ENCODE measurements around the gene SMAD7.

Gene SMAD7

DNA sequence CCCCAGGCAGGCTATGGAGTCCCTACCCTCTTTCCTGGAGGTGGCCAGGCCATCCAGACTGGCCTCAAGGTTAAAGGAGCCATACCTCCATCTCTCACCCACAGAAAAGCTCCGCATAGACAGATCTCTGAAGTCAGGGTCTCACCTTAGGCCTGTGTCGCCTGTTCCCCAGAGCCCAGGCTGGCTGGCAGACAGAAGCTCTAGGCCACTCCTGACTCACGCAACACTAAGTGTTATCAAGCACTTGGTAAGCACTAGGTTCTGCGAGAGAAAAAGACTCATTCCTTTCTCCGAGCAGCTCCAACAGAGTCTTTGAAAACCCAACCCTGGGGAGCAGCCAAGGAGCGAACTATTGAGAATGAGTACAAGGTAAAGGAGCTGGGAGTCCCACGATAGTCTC, 6.1 kb downstream of the SMAD7 start:
- no peak for DNase-seq (ENCODE audit: low read depth)

DNA sequence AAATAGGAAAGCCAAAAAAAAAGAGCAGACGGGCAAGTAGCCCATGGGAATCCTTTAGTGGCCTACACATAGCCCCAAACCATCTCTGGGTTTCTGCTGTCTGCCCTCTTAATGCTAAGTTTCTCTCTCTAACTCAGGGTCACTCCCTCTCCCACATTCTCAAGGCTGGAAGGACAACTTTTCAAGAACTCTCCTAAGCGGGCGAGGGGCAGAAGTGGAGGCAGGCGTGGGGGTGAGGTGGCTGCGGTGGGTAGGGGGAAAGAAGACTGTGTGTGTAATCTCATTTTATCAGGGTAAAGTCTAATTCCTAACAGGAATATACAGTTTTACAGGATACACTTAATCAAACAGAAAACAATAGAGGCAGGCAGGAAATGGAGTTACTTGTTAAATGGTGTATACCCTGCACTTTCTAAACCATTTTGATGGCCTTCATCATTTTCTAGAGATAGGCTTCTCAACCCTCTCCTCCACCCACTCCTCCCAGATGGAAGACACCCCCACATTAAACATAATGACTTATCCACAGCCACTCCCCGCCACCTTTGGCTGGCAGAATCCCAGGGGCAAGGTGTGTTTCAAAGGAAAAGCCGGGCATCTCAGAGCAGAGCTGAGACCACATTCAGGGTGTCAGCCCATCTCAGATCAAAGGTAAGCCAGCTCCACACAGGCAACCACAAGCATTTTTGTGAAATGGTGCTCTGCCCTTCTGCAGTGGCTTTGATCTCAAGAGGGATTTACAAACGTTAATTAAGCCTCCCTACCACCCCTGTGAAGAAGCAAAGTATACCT, 6.8 kb downstream of the SMAD7 start:
- no peak for DNase-seq (ENCODE audit: low read depth)

DNA sequence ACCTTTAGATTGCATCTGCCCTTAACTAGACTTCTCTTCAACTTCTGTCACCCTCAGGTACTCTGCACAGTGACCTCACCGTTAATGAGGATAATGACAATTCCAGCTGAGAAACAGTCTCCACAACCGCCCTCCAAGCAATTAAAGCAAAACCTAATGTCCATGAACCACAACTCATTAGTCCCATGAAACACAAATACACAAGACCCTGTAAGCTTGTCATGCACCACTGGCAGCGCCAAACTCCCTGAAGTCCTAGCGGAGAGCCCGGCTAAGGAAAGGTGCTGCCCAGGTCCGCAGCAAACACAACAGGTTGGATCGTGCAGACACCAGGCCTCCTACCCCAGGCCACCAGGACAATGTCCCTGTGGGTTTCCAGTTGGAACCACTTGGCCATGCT, 7.4 kb downstream of the SMAD7 start:
- DNase-seq (ENCODE audit: low read depth) = no peak

DNA sequence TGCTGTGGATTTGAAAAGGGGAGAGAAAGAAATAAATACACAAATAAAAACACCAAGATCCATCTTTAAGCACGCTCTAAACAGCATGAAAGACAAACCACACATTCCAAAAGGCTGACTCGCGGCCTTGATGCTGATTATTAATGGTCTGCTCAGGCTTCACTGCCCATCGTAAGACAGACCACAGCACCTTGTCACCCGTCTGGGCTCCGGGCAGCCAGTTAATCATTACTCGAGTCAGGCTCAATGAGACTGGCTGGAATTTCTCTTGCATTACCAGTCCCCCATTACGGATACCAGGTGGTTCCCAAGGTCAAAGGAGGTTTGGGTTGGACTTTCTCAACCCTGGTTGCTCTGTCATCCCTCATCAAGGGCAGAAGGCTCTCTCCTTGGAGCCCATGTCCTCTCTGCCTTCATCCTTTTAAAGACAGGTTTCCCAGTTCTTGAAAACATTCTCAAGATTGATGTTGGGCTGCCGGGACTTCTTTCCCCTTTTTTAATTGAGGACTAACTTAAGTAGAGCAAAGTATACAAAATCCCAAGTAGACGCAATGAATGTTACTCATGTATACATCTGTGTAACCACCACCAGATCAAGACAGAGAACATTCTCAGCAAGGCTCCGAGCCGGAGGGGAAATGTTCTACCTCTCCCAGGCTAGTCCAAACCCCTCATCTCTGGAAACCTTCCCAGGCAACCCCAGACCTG, 8.1 kb downstream of the SMAD7 start:
- DNase-seq (ENCODE audit: low read depth) = peak; percentile 94

DNA sequence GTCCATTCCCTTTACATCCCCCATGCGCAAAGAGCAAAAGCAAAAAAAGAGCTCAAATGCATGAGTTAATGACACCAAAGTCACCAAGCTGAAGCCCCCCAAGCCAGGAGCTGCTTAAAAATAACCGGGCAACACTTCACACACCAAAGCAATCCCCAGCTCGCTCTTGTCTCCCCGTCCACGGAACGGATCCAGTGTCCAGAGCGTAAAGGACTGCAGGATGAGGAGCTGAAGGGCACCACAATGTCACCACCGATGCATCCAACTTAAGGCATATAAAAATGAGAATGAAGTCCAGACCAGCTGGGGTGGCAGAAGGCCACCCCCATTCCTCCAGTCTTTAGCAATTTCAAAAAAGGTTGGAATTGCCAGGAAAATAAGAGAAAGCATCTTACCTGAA, 8.7 kb downstream of the SMAD7 start:
- DNase-seq (ENCODE audit: low read depth) = no peak

DNA sequence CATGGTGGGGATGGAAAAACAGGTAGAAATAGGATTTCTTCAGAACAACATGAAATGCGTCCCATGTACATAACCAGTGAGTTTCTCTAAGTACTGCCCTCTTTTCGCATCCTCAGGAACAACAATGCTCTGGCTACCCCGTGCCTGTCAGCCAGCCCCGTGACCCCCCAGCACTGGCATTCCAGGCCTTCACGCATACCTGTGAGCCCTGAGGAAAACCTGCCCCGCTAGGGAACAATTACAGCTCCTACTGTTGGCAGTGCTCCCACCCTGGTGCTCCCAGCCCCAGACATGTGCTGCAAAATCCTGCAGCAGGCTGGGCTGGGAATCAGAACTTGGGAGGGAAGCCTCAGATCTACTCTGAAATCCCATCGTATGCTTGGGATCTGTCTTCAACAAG, 9.1 kb downstream of the SMAD7 start:
- no peak for DNase-seq (ENCODE audit: low read depth)

DNA sequence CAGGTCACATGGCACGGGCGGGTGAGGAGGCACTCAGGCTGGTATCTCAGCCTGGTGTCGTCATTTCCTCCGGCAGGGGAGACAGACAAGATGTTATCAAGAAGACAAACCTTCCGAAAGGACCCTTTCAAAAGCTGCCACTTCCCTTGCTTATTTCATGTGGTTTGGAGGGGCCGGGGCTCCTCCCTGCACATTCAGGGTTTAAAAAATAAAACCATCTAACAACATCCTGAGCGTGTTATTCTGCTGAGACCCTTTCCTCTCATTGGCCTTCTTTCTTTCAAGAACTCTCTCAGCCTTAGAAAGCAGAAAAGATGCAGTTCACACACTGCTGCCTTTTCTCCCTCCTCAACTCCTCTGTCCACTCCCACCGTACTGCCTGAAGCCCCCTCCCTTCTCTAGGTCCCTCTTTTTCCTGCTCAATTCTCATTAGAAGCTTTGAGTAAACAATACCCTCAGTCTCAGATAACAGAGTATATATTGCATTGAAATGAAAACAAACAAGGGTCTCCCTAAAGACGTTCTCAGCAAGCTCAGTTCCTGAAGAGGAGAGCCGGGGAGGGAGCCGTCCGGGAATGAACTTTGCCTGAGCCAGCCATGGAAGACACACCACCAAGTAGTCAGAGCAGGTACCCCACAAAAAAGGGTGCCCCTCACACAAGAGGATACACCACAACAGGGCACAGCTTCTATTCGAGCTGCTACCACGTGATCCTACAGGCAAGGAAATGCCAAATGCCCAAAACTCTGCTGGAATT, 9.7 kb downstream of the SMAD7 start:
- no peak for DNase-seq (ENCODE audit: low read depth)

DNA sequence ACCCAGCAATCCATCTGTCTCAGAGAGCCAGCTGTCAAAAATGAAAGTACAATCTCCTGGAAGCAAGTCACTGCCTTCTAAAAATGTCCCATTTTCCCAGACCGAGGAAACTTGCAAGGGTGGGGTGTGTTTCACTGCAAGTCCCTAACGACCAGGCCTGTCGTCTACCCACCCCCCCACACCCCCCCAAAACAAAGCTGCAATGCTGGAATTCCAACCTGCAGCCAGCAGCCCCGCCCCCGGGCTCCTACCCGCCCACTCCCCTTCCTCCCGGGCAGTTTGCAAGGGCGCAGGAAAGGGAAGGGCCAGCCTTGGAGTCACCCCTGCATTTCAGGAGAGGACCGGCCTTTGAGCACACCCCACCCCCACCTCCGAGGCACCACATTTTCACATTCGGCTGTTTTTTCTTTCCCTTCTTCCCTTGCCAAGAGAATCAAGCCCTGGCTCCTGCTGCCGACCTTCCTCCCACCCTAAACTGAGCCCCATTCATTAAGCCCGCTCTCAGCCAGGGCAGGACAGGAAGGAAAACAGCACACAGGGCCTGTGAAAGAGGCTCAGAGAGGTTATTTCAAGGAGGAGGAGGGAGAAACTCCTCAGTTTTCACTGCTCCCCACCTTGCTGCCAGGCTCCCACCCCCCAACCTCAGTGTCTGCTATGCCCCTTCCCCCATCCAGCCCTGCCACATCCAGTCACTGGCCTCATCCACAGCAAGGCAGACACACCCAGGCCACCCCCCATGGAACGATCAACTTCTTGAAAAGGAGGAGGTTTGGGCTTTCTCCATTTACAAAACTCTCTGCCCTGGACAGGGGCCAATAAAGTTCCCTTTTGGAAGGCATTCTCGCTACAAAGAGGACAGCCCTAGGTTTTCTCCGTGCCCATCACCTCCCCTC, 11.3 kb downstream of the SMAD7 start:
- no peak for DNase-seq (ENCODE audit: low read depth)

DNA sequence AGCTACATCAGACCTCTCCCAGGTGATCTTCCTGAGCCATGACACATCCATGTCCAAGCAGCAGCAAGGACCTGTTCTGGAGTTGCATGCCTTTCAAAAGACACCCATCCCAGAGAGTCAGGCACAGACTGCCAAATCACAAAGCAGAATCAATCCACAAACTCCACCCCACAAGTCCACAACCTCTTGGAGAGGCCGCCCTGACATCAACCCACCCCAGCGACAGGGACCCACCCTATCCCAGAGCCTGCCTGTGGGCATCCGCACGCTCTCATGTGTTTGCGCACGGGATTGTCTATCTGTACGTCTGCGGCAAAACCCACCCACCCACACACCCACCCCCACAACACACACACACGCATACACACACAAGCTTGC, 11.9 kb downstream of the SMAD7 start:
- no peak for DNase-seq (ENCODE audit: low read depth)

DNA sequence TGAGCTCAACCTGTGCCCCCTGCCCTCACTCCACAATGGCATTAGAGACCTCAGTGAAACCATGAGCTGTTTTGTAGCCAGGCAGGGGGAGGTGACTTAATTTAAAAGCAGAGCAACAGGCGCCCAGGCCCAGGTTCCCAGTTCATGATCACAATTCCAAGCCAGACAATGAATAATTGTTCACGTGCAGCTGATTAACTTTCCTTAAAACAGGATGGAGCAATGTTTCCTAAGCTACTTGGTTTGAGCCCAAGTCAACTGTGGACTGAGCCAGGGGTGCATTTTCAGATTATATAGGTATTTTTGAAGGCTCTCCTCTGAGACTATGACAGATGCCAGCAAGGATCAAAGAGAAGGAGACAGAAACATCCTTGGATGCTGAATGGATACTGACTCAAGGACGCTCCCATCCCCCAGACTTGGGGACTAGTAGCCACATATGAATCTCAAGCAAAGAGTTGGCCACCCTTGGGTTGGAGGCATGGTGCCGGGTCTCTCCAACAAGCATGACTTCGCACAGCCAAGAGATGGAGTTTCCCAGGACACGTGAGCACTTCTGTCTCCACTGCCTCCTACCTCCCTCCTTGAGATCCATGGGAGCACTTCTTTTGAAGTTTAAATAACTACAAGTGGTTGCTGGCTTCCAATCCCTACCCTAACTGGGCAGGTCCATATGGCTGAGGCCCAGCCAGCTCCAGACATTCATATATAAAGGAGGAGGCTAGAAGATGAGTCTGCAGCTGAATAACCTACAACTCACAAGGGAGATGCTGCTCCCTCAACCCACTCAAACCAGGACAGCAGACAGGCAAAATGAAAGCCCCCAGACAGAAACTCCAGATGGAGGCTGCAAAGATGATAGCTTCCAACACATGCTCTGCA, 12.7 kb downstream of the SMAD7 start:
- DNase-seq (ENCODE audit: low read depth) = no peak

DNA sequence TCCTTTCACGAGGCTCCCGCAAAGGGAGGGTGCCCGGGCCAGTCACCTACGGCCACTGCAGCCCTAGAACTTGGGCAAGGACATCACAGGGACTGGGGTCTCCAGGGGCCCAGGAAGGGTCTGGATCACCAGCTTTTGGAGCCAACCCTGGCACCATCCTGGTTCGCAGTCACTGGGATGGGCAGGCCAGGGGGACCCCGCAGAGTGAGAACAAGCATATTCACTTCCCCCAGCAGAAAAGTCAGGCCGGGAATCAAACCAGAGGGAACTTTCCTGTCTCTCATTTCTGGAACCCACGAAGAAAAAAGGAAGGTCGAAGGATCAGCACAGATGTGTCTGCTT, 15.4 kb downstream of the SMAD7 start:
- DNase-seq (ENCODE audit: low read depth) = no peak

DNA sequence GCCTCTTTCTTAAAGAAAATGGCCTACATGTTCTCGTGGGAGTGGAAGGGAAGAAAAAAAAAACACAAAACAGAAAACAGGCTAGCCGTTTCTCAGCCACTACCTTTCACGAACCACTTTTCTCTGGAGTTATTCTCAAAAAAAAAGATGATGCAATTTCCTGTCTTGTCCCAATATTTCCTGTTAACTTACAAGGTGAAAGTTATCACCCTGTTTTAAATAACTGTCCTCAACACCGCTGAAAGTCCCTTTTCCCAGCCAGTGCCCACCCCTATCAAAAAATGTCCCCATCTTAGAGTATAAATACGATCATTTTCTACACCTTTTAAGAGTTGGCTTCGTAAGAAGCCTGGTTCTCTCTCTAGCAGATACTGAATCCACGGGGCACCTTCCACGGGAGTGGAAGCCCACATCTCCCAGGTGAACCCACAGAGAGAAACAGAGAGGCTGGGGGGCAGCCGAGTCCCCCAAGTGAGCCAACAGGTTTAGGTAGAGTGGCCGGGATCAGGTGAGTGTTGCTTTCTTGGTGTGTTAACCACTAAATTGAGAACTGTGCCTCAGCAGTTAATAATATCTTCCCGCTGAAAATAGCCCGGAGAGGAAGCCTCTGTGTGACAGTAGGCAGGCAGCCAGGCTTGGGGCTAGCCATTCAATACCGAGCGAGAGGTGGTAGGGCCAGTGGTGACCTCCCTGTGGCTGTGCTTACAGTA, 15.9 kb downstream of the SMAD7 start:
- no peak for DNase-seq (ENCODE audit: low read depth)

DNA sequence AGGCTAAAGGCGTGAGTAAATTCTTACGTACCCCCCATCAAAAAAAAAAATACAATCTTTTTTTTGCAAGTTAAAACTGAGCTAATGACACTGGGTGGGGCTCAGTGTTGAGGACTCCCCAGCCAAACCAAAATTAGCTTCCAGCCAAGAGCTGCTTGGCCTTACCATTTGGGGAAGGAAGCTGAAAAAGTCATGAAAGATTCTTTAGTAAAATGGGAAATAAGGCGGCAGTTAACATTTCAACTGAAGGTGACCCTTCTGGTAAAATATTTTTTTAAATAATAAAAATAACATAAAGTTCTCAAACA, 16.4 kb downstream of the SMAD7 start:
- no peak for DNase-seq (ENCODE audit: low read depth)

DNA sequence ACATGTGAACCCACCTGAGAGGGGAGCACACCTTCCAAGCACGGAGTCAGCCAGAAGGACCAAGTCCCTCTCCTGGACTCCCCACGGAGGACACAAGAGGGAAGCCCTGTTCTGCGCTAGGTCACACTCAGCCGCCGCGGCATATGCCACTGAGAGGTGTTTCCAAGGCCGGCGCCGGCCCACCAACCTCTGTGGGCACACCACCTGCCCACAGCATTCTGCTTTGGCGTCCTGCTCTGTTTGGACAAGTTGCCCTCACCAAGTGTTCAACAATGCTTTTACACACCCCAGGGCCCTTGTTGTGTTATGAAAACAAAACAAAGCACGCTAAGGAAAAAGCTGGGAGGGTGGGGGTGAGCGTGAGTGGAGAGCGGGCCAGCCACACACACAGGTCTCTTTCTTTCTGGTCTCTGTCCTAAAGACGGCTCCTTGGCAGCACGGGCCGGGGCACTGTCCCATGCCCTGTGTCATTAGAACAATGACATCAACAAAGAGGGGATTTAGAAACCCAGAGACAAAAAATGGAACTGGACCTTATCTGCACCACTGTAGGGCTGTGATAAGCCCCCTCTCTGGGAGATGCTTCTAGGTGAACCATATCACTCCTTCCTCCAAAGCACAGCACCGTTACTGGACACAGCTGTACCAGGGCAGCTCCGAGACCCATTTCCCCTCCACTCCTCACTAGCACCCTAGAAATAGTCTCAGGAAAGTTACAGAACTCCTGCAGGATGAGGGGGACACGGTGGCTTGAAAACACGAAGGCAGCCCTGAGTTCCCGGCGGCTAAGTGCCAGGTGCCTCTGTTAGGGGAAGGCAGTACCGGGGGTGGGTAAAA, 17.0 kb downstream of the SMAD7 start:
- DNase-seq (ENCODE audit: low read depth) = no peak

DNA sequence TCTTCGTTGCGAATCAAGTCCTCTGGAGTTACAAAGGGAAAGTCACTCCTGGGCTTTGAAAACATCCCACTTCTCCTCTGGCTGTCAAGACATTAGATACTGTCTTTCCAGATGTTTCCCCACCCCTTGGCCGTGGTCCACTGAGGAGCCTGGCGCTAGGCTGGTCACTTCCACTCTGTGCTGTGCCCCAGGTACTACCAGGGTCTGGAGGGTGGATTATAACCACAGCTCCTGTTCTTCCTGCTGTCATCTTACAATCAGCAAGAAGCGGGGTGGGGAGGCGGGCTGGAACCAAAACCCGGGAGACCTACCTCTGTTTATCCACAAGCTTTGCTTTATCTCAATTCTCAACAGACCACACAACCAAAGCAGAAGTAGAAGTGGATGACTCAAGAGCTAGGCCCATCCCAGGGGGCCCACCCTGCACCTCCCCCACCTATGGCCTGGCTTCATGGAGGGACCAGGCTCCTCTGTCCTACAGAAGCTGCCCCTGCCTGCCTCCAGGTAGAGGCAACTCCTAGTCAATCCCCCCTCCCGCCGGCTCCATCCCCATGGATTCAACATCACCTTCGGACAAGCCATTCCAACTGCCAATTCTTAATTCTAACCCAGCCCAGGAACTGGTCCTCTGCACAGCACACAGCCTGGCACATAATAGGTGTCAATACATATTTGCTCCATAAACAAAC, 17.8 kb downstream of the SMAD7 start:
- DNase-seq (ENCODE audit: low read depth) = no peak

DNA sequence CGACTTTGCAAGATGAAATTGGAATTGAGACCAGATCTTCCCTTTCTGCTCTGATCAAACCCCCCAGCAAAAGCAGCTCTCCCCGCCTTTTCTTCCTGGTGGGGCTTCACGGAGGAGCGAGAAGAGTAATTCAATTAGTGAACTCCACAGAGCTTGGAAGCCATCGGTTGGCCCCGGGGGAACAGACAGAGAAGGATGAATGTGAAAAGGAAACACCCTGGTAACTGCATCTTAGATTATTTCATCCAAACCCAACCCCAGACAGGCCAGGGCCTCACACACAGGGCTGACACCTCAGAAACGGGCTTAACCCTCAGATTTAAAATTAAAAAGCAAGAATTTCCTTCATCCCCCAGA, 18.3 kb downstream of the SMAD7 start:
- DNase-seq (ENCODE audit: low read depth) = no peak

DNA sequence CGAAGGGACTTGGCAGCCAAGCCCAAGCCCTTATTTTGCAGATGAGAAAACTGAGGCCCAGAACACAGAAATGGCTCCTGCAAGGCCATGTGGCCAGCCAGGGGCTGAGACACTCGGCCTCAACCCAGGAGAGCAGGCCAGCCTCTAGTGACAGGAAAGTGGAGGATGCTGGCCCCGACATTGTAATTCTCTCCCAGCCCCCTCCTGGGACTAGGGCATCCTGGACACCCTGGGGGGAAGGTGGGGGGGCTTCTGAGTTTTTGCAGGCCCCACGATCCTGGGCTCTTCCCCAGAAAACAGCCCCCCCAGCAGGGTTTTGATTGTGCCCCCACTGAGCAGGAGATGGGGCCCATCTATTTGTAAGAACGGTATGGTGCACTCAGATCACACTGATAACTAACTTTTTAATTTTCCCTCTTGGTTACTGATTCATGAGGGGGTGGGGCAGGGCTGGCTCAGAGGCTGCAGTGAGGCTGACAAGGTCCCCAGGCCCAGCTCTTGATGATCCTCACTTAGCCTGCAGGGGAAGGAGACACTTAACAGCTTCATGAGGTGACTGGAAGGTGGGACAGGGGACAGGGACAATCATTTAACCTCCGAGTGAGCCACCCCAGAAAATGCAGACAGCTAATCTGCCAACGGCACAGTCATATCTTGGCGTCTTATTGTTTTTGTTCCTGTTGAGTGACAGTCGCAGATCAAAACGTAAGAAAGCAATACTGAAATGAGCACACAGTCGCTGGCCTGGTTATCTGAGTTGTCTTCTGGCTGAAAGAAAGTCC, 18.9 kb downstream of the SMAD7 start:
- no peak for DNase-seq (ENCODE audit: low read depth)

DNA sequence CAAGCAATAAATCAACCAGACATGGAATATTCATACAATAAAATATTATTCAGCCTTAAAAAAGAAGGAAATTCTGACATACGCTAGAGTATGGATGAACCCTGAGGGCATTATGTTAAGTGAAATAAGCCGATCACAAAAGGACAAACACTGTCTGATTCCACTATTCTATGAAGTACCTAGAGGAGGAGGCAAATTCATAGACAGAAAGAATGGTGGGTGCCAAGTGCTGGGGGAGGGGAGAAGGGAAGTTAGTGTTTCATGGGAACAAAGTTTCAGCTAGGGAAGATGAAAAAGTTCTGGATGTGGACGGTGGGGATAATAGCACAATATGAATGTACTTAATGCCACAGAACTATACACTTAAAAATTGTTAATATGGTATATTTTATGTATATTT, 19.8 kb downstream of the SMAD7 start:
- no peak for DNase-seq (ENCODE audit: low read depth)
